ENCODE data around the gene PRX. TPM values are rescaled to one million over a fixed set of nuclear protein-coding genes. Genes with fewer than 3 reads are reported as not detected.

The PRX gene
- total RNA-seq, 2 donors from 2014 or later: 1.4 to 1.7 TPM

DNA sequence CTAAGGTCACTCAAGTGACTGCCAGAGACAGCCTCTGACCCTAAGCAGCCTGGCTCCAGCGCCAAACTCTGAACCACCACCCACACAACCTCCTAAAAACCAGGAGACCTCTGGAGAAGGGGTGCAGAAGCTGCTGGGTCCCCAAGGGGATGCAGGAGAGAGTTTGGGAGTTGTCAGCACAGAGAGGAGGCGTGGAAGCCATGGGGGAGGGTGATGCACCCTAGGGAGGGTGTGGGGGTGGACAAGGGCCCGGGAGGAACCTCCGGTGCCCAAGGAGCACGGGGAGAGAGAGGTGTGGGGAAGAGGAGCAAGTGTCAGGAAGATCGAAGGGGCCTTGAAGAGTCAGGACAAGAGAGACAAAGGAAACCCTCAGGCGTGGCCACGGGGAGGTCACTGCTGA lies 21.1 kb downstream of the PRX start:
- intact Hi-C loops (cut with DNase I): no loop called here
- no peaks in the 10 kb centered on the region for H3K9me3 ChIP-seq
- H3K4me3 ChIP-seq: no peak overlapping the region
- H3K9ac ChIP-seq (ENCODE audit: low read depth in 2 of 2, low read length in 2 of 2): no peak overlapping the region
- TF ChIP-seq, protein P1, sequence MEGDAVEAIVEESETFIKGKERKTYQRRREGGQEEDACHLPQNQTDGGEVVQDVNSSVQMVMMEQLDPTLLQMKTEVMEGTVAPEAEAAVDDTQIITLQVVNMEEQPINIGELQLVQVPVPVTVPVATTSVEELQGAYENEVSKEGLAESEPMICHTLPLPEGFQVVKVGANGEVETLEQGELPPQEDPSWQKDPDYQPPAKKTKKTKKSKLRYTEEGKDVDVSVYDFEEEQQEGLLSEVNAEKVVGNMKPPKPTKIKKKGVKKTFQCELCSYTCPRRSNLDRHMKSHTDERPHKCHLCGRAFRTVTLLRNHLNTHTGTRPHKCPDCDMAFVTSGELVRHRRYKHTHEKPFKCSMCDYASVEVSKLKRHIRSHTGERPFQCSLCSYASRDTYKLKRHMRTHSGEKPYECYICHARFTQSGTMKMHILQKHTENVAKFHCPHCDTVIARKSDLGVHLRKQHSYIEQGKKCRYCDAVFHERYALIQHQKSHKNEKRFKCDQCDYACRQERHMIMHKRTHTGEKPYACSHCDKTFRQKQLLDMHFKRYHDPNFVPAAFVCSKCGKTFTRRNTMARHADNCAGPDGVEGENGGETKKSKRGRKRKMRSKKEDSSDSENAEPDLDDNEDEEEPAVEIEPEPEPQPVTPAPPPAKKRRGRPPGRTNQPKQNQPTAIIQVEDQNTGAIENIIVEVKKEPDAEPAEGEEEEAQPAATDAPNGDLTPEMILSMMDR (IDR thresholded peaks at IDR 0.05): no peak
- no peak for DNase-seq
- H3K27ac ChIP-seq: no peak overlapping the region
- no peaks in the 10 kb centered on the region for H3K27me3 ChIP-seq
- no peaks in the 10 kb centered on the region for H3K4me1 ChIP-seq
- H3K36me3 ChIP-seq: no peaks in the 10 kb centered on the region

DNA sequence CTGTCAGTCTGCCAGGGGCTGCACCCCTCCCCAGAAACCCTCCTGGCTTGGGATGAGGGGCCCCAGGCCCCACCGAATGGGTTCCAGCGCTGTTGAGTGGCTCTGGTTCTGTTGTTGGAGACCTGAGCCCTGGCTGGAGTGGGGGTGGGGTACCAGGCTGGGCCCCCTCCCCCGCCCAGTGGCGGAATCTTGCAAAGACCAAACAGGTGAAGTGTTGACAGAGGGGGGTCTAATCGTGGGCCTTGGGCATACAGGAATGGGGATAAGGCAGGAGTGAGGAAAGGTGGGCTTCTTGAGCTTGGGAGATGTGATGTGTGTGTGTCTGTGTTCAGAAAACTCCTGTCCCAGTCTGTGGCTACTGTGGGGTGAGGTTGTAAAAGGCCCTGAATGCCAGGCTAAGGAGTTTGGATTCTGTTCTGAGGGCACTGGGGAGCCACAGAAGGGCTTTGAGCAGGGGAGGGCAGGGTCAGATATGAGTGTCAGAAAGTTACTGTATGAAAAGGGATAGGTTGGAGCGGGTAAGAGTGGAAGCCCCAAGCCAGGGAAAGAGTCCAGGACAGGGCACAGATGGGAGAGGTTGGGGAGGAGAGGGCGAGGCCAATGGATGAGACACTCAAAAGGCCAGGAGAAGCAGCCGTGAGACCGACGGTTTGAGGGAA lies 23.0 kb downstream of the PRX start, which contains the start of gene HIPK4:
TSS of gene HIPK4 (minus strand) at position 98 of the 659 bp plus-strand sequence. CDS start 279 bp downstream, outside the sequence.
- intact Hi-C loops (cut with DNase I): no loop called here
- no peaks in the 10 kb centered on the region for H3K36me3 ChIP-seq

DNA sequence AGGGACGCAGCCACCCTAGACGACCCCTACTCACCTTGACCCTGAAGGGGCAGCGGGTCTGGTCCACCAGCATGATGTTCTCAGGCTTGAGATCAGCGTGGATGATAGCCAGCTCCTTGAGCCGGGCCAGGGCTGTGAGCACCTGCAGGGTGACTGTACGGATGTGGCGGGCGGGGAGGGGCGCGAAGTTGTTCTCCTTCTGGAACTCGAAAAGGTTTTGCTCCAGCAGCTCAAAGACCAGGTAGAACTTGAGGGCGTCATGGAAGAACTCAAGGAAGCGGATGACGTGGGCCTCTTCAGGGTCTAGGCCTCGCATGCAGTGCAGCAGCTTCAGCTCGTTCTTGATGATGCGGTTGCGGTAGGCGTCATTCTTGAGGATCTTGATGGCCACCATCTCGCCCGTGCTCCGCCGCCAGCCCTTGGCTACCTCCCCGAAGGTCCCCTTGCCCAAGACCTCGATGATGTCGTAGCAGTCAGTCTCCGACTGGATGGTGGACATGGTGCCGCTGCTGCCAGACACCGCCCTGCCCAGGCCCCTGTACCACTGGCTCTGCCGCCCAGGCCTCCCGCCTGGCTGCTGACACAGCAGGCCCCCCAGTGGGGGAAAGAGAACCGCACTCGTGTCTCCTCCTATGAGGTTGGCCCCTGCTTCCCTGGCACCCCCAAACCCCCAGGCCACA lies 23.6 kb downstream of the PRX start:
- DNase-seq: no peak
- Histone ChIP-seq H3K4me1 (no peaks in the 10 kb centered on the region), H3K9ac (ENCODE audit: low read depth in 2 of 2, low read length in 2 of 2) (no peak overlapping the region), H3K36me3 (no peaks in the 10 kb centered on the region), H3K9me3 (no peaks in the 10 kb centered on the region), H3K4me3 (no peak overlapping the region), H3K27ac (no peak overlapping the region), H3K27me3 (no peaks in the 10 kb centered on the region)
- intact Hi-C loops (cut with DNase I): no loop called here
- TF ChIP-seq, protein P1 (IDR thresholded peaks at IDR 0.05): no peak

More for the DNA sequence above, 23.0 kb downstream of the PRX start, which contains the start of gene HIPK4:
- no peak within 1 kb of the TSS for H3K4me3 ChIP-seq
- no peaks in the 10 kb centered on the region for H3K4me1 ChIP-seq
- no peaks in the 10 kb centered on the region for H3K9me3 ChIP-seq
- DNase-seq: no peak
- no peaks in the 10 kb centered on the region for H3K27me3 ChIP-seq
- TF ChIP-seq, protein P1 (IDR thresholded peaks at IDR 0.05): no peak
- no peak within 1 kb of the TSS for H3K27ac ChIP-seq
- H3K9ac ChIP-seq (ENCODE audit: low read depth in 2 of 2, low read length in 2 of 2): no peak within 1 kb of the TSS

DNA sequence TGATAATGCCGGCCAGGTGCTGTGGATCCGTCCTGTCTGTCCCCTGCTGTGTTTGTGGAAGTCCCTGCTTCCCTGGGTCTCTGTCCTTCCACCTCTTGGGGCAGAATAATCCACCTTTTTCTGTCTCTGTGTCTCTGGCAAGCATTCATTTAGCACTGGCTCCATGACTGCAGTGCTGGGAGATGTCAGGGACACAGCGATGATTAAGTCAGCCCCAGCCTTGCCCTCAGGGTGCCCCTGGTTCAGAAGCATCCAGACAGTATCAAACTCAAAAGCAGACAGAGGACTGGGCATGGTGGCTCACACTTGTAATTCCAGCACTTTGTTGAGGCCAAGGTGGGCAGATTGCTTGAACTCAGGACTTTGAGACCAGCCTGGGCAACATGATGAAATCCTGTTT lies 24.7 kb downstream of the PRX start:
- TF ChIP-seq, protein P1 (IDR thresholded peaks at IDR 0.05): no peak
- Histone ChIP-seq H3K9me3 (no peaks in the 10 kb centered on the region), H3K27me3 (no peaks in the 10 kb centered on the region), H3K36me3 (no peaks in the 10 kb centered on the region), H3K9ac (ENCODE audit: low read depth in 2 of 2, low read length in 2 of 2) (no peak overlapping the region), H3K27ac (no peak overlapping the region), H3K4me1 (no peaks in the 10 kb centered on the region), H3K4me3 (no peak overlapping the region)
- intact Hi-C loops (cut with DNase I): no loop called here
- DNase-seq: no peak

DNA sequence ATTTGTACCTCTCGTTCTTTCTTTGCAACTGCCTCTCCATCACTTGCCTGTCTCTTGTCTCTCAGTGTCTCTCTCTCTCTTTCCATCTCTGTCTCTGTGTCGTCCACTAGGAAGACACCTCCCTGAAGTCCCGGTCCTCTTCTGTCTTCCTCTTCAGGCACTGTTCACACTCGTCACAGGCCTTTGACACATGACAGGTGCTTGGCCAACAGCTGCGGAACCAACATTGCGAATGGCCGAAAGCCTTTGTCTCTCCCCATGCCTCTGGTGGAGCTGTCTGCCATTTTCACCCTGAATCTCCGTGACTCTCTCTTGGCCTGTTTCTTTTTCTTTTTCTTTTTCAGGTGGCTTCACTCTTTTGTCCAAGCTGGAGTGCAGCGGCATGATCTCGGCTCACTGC lies 26.0 kb downstream of the PRX start:
- DNase-seq: no peak
- Histone ChIP-seq H3K9me3 (no peaks in the 10 kb centered on the region), H3K4me1 (no peaks in the 10 kb centered on the region), H3K9ac (ENCODE audit: low read depth in 2 of 2, low read length in 2 of 2) (no peak overlapping the region), H3K27ac (no peak overlapping the region), H3K27me3 (no peaks in the 10 kb centered on the region), H3K36me3 (no peaks in the 10 kb centered on the region), H3K4me3 (no peak overlapping the region)
- intact Hi-C loops (cut with DNase I): no loop called here
- TF ChIP-seq, protein P1 (IDR thresholded peaks at IDR 0.05): no peak

Measured in colonic mucosa (tissue), 4 donors.